GM18868 (cell line): ENCODE results near the gene CT45A3.
"Not testable (repeated sequence)": the region's sequence is repeated elsewhere in the genome, so short reads cannot be mapped to it uniquely, and the experiment has no call there.

ENCODE experiments used
- ATAC-seq: cut with Tn5 transposase; IDR thresholded peaks from one replicate; pipeline ENCODE4 v1.9.1; 2021; ENCODE audit warnings: mild to moderate bottlenecking, moderate library complexity; ENCODE audit not compliant: unreplicated experiment

Gene CT45A3, protein sequence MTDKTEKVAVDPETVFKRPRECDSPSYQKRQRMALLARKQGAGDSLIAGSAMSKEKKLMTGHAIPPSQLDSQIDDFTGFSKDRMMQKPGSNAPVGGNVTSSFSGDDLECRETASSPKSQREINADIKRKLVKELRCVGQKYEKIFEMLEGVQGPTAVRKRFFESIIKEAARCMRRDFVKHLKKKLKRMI

DNA sequence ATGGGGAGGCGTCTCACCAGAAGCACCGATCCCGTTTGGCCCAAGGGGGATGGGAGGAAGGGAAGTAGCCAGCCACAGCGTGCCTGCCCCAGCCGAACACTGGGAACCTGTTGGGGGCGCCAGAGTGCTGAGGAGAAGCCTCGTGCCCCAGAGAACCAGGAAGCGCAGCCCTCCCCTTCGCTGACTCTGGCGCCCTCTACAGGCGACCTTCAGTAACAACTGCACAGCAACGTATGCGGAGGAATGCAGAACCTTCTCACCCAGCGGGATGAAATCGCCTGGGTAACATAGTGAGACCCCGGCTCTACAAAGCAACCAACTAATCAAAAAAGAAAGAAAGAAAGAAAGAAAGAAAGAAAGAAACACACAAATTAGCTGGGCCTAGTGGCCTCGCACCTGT is at the start of gene CT45A3:
CT45A3 (minus strand) TSS at position 101 of the 400 bp plus-strand sequence. CDS start 3,747 bp downstream, outside the sequence.
- ATAC-seq: not testable (repeated sequence)

DNA sequence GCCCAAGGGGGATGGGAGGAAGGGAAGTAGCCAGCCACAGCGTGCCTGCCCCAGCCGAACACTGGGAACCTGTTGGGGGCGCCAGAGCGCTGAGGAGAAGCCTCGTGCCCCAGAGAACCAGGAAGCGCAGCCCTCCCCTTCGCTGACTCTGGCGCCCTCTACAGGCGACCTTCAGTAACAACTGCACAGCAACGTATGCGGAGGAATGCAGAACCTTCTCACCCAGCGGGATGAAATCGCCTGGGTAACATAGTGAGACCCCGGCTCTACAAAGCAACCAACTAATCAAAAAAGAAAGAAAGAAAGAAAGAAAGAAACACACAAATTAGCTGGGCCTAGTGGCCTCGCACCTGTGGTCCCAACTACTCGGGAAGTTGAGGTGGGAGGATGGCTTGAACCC is 34.7 kb upstream of the CT45A3 start, which contains the start of gene CT45A6:
CT45A6 (minus strand) TSS at position 101 of the 400 bp plus-strand sequence. CDS start 3,794 bp downstream, outside the sequence.
- not testable (repeated sequence) for ATAC-seq

DNA sequence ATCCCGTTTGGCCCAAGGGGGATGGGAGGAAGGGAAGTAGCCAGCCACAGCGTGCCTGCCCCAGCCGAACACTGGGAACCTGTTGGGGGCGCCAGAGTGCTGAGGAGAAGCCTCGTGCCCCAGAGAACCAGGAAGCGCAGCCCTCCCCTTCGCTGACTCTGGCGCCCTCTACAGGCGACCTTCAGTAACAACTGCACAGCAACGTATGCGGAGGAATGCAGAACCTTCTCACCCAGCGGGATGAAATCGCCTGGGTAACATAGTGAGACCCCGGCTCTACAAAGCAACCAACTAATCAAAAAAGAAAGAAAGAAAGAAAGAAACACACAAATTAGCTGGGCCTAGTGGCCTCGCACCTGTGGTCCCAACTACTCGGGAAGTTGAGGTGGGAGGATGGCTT is 17.4 kb upstream of the CT45A3 start, which contains the start of gene CT45A5:
CT45A5 (minus strand) TSS at position 101 of the 400 bp plus-strand sequence. CDS start 3,774 bp downstream, outside the sequence.
- not testable (repeated sequence) for ATAC-seq

DNA sequence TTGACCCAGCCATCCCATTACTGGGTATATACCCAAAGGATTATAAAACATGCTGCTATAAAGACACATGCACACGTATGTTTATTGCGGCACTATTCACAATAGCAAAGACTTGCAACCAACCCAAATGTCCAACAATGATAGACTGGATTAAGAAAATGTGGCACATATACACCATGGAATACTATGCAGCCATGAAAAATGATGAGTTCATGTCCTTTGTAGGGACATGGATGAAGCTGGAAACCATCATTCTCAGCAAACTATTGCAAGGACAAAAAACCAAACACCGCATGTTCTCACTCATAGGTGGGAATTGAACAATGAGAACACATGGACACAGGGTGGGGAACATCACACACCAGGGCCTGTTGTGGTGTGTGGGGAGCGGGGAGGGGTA is 23.3 kb downstream of the CT45A3 start:
- ATAC-seq: not testable (repeated sequence)

DNA sequence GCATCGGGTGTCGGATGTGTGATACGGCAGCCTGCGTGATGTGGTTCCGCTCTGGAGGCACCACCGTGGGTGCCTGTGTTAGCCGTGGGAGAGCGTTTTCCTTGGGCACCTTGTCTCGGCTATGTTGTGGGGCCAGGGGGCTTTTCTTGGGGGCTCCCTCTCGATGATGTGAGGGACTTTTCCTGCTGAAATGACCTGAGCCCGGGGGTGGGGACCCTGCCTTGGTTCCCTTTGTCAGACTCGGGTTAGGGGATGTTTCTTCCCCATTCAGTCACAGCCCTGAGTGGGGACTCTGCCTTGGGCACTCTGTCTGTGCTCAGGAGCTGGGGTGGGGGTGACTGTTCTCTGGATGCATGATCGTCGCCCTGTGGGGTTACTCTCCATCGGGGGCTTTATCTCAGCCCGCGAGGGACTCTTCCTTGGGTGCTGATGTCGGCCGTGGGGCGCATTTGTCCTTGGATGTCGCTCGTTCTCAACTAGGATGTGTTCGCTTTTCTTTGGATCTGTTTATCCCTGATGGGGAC is 26.7 kb downstream of the CT45A3 start:
- ATAC-seq: no peak

DNA sequence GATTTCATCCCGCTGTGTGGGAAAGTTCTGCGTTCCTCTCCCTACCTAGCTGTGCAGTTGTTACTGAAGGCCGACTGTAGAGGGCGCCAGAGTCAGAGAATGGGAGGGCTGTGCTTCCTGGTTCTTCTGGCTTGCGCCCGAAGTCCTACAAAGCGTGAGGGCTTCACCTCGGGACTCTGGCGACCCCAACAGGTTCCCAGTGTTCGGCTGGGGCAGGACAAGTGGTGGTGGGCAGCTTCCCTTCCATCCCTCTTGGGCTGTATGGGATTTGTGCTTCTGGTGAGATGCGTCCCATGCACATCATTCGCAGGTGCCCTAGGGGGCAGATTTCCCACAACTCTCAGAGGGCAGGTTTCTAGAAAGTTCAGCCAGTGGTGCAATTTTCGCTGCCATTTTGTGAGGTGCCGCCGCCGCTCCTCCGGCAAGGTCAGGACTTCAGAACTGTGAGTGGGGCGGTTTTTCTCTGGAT is 27.3 kb downstream of the CT45A3 start:
- ATAC-seq: peak; percentile 83

DNA sequence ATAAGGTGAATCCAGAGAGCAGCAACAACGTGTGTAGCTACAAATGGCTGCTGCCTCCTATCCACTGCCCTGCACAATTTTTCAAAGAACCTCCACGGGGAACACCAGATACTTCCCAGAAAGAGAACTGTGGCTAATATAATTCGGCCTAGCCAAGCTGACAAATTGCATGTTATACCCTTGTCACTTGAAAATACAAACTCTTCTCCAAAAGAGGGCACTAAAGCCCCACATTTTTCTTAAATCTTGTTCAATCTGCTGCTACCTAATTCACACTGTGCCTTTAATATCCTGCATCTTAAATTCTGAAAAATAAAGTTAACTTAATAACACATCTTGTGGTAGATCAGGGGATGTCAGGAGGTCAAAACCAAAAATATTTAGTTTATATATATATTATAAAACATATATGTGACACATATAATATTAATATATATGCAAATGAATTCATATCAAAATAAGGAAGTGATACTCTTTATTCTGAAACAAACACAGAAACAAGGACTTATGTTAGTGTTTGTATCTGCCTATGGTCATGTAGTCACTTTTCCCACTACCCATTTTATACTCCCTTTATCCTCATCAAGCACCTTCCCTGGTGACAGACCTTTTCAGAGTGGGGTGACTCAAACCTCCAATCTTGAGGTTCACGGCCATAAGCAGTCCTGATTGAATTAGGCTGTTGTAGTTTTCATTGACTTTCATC is 30.5 kb downstream of the CT45A3 start:
- ATAC-seq: peak; percentile 55

DNA sequence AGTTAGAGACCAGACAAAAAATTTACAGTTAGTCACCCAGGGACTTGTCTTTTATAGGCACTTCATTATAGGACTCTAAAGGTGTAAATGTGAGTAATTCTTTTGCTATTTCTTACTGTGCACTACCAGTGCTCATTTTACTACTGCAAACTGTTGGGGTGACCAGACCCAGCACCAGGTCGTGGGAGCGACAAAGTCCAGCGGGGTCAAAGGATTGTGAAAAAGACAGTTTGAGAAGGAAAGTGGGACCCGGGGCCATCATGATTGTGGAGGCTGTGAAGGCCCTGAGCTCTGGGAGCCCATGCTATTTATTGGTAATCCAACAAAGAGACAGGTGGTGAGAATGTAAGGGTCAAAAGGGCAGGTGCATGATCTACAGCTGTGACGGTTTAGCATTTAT is 33.3 kb downstream of the CT45A3 start:
- ATAC-seq: not testable (repeated sequence)

DNA sequence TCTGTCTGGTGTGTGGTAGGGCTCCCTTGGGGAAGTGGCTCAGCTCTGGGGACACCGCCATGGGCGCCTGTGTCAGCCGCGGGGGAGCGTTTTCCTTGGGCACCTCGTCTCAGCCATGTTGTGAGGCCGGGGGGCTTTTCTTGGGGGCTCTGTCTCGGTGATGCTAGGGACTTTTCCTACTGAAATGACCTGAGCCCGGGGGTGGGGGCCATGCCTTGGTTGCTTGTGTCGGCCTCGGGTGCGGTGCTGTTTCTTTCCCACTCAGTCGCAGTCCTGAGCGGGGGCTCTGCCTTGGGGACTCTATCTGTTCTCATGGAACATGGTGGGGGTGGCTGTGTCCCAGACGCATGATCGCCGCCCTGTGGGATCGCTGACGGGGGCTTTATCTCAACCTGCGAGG is 54.2 kb downstream of the CT45A3 start:
- no peak for ATAC-seq

DNA sequence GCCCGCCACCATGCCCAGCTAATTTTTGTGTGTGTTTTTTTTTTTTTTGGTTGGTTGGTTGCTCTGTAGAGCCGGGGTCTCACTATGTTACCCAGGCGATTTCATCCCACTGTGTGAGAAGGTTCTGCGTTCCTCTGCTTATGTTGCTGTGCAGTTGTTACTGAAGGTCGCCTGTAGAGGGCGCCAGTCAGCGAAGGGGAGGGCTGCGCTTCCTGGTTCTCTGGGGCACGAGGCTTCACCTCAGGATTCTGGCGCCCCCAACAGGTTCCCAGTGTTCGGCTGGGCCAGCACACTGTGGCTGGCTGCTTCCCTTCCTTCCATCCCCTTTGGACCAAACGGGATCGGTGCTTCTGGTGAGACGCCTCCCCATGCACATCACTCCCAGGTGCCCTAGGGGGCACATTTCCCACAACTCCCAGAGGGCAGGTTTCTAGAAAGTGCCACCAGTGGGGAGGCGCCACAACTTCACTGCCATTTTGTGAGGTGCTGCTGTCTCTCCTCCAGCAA is 54.8 kb downstream of the CT45A3 start, which contains the start of gene CT45A1:
CT45A1 (plus strand) TSS at position 457 of the 507 bp plus-strand sequence. CDS start 5,302 bp downstream, outside the sequence.
- ATAC-seq: not testable (repeated sequence)
